Upper lobe of right lung (tissue), 1 donor: ENCODE data around the gene TPST2. TPM values are rescaled to one million over a fixed set of nuclear protein-coding genes. Genes with fewer than 3 reads are reported as not detected.

Experiments used
- ATAC-seq: fragments of 200-7000 bp; cut with Tn5 transposase; one replicate; pipeline ENCODE4 v1.9.1; 2020; ENCODE audit warnings: mild to moderate bottlenecking, moderate library complexity
- DNase-seq: peaks from one replicate; pipeline ENCODE4 v3.0.0-alpha.2; 2020
- H3K27ac ChIP-seq: fragments of 200-600 bp; one replicate; pipeline ENCODE4 v1.8.0; 2022
- H3K27me3 ChIP-seq: fragments of 200-600 bp; one replicate; pipeline ENCODE4 v1.8.0; 2022; ENCODE audit warnings: mild to moderate bottlenecking
- H3K36me3 ChIP-seq: fragments of 200-600 bp; one replicate; pipeline ENCODE4 v1.8.0; 2022
- H3K4me1 ChIP-seq: fragments of 200-600 bp; one replicate; pipeline ENCODE4 v1.8.0; 2022
- H3K4me3 ChIP-seq: fragments of 200-600 bp; one replicate; pipeline ENCODE4 v1.8.0; 2022; ENCODE audit warnings: mild to moderate bottlenecking
- H3K9me3 ChIP-seq: fragments of 200-600 bp; one replicate; pipeline ENCODE4 v1.8.0; 2022
- intact Hi-C: fragments of 100-400 bp; cut with DNase I; formaldehyde crosslinking; loops from one replicate; pipeline ENCODE4 v1.11.0; 2022
- total RNA-seq: library from RNA; stranded (reverse); fragmentation: NEBNext Ultra II Directional; extraction: Animal tissue kit (Norgen Biotek cat#: 25700); gene quantifications from one replicate; pipeline ENCODE4 v1.2.1, GENCODE V29; 2021
- TF ChIP-seq, protein P1 (sequence below): fragments of 200-600 bp; IDR thresholded peaks from one replicate; pipeline ENCODE4 v1.8.0; 2022; ENCODE audit warnings: antibody characterized with exemption
- donor health status: DM: no; HTN: yes; CAD: no; lungs with severe emphysema.

TPST2 gene
- total RNA-seq, 1 donor from 2014 or later = 83.1 TPM

DNA sequence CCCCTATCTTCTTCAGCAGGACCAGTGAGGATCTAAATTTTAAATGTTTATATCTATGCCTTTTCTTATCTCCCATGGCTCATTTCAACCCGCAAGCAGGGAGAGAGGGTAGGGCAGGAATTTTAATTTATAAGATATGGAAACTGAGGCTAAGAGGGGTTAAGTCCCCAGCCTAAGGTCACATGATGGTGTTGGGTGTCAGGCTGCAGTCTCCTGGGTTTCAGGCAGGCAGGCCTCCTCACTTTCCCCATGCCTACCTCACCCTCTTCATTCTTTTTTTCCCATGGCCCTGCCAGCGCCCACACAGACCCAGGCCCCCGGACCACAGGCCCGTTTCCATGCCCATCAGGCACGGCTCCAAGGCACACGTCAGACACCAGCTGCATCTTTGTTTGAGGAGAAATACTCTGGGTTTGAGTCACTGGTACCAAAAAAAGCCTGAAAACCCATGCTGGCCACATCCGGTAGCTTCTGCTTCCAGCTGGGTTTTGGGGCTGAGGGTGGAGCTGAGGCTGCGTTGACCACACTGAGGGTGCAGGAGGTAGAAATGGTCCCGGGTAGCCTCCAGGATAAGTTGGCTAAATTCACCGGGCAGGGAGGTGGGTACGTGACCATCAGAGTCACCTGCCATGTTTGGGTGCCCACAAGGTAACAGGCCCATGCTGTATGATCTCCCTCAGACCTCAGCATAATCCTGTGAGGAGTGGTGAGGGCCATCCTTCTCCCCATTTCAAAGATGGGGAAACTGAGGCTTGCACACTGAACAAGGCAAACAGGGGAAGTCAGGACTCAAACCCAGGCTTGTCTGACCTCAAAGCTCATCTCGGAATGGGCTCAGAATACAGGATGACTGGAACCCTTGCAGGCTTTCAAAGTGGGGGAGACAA lies 20.4 kb upstream of the TPST2 start:
- Histone ChIP-seq H3K9me3 (no peaks in the 10 kb centered on the region), H3K27ac (peak overlapping the region; percentile 11), H3K4me3 (no peak overlapping the region), H3K36me3 (no peaks in the 10 kb centered on the region), H3K27me3 (no peaks in the 10 kb centered on the region), H3K4me1 (peaks cover 2% of the 10 kb centered on the region)
- intact Hi-C loops = no loop called here
- DNase-seq = no peak
- no peak for ATAC-seq
- TF ChIP-seq, protein P1, sequence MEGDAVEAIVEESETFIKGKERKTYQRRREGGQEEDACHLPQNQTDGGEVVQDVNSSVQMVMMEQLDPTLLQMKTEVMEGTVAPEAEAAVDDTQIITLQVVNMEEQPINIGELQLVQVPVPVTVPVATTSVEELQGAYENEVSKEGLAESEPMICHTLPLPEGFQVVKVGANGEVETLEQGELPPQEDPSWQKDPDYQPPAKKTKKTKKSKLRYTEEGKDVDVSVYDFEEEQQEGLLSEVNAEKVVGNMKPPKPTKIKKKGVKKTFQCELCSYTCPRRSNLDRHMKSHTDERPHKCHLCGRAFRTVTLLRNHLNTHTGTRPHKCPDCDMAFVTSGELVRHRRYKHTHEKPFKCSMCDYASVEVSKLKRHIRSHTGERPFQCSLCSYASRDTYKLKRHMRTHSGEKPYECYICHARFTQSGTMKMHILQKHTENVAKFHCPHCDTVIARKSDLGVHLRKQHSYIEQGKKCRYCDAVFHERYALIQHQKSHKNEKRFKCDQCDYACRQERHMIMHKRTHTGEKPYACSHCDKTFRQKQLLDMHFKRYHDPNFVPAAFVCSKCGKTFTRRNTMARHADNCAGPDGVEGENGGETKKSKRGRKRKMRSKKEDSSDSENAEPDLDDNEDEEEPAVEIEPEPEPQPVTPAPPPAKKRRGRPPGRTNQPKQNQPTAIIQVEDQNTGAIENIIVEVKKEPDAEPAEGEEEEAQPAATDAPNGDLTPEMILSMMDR = no peak

DNA sequence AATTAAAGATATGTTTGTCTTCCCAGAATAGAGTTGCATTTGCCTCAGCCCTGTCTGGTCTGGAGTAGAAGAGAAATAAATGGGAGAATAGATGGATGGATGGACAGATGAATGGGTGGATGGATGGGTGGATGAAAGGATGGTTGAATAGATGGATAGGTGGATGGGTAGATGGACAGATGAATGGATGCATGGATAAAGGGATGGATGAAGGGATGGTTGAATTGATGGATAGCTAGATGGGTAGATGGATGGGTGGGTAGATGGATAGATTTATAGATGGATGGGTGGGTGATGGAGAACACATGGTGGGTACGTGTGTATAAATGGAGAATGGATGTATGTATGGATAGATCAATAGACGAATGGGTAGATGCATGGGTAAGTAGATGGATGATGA lies 19.4 kb upstream of the TPST2 start:
- intact Hi-C loops = no loop called here
- ATAC-seq = no peak

DNA sequence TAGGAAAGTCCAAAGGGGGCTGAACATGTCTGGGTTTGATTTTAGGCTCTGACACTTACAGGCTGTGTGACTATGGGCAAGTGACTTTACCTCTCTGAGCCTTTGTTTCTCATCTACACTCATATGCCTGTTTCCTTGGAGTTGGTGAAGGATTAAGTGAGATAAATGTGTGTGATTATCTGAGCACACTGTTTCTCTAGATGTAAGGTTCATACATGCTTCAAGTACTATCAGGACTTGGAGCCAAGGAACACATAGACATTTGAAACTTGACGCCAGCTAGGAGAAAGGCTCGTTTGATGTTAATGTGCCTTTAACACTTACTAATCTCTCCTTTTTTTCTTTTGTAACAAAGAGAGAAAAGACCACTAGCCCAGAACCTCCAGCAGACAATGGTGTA lies 18.2 kb upstream of the TPST2 start:
- no peak for ATAC-seq
- intact Hi-C loops = no loop called here
- Histone ChIP-seq H3K4me3 (no peak overlapping the region), H3K4me1 (no peaks in the 10 kb centered on the region), H3K27ac (no peak overlapping the region), H3K9me3 (no peaks in the 10 kb centered on the region), H3K27me3 (no peaks in the 10 kb centered on the region), H3K36me3 (no peaks in the 10 kb centered on the region)
- no peak for DNase-seq
- TF ChIP-seq, protein P1 = no peak

More for the DNA sequence above, 19.4 kb upstream of the TPST2 start:
- Histone ChIP-seq H3K27me3 (no peaks in the 10 kb centered on the region), H3K27ac (no peak overlapping the region), H3K36me3 (no peaks in the 10 kb centered on the region), H3K9me3 (no peaks in the 10 kb centered on the region), H3K4me1 (no peaks in the 10 kb centered on the region), H3K4me3 (no peak overlapping the region)
- TF ChIP-seq, protein P1 = no peak
- DNase-seq = no peak

DNA sequence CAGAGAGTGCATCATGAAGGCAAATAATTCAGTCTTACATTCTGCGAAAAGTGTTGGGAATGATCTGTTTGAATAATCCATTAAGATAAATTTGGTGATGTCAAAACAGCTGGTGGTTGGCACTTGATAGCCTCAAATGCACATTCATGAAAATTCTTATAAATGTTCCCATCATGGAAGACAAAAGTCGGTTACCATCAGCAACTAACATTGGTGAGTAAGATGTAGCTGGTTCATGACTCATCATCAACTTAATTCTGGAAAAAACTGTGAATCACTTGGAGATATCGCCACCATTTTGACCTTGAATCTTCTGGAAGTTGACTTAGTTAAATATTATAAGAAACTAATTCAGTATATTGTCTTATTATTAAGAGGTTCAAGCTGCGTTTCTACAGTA lies 16.7 kb upstream of the TPST2 start:
- Histone ChIP-seq H3K27me3 (no peaks in the 10 kb centered on the region), H3K4me1 (no peaks in the 10 kb centered on the region), H3K36me3 (no peaks in the 10 kb centered on the region), H3K4me3 (no peak overlapping the region), H3K27ac (no peak overlapping the region), H3K9me3 (no peaks in the 10 kb centered on the region)
- TF ChIP-seq, protein P1 = no peak
- intact Hi-C loops = no loop called here
- DNase-seq (no peak), ATAC-seq (no peak)

DNA sequence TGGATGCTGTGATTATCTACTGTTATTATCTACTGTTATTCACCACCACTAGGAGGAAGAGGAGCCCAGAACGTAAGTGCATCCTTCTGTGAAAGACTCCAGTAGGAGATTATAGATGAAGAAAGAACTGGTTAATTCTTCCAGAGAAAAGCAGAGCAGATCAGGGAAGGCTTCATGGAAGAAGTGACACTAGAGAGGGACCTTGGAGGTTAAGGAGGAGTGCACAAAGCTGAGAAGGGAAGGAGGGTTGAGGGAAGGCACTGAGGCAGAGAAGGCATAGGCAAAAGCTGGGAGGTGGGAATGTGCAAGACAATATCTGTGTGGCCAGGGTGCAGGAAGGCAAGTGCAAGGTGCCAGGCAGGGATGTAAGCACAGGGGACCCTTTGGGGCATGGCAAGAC lies 14.4 kb upstream of the TPST2 start:
- H3K9me3 ChIP-seq = no peaks in the 10 kb centered on the region
- no peak overlapping the region for H3K4me3 ChIP-seq
- no peak for DNase-seq
- no peak for ATAC-seq
- no peaks in the 10 kb centered on the region for H3K27me3 ChIP-seq
- intact Hi-C loops = no loop called here
- TF ChIP-seq, protein P1 = no peak
- H3K27ac ChIP-seq = no peak overlapping the region
- no peaks in the 10 kb centered on the region for H3K4me1 ChIP-seq
- H3K36me3 ChIP-seq = no peaks in the 10 kb centered on the region
